PFSK-1 (cell line): Measurements from ENCODE around the gene RASAL3.

Source experiments
- FOXP2 ChIP-seq: optimal IDR thresholded peaks from 2 replicates; pipeline ENCODE3; 2011; ENCODE audit warnings: borderline replicate concordance, control low read depth, inconsistent platforms; ENCODE audit not compliant: insufficient read depth; ENCODE audit errors: extremely low read length, extremely low read depth
- POLR2AphosphoS5 ChIP-seq: IDR thresholded peaks from 2 replicates; pipeline ENCODE4 v1.6.1; 2012; ENCODE audit warnings: low read depth, mild to moderate bottlenecking, control low read depth, low read length, moderate library complexity
- TAF1 ChIP-seq: IDR thresholded peaks from 2 replicates; pipeline ENCODE4 v1.6.1; 2012; ENCODE audit warnings: low read length, control low read depth, borderline replicate concordance; ENCODE audit not compliant: insufficient read depth
- TF ChIP-seq, protein P1 (sequence below), 2 experiments: IDR thresholded peaks; 2 replicates each; pipeline versions ENCODE4 v1.6.1 to v1.8.0; 2011 to 2012; ENCODE audit warnings: low read depth in 2 of 2, low read length in 2 of 2, control low read depth in 1 of 2, inconsistent platforms in 1 of 2, mild to moderate bottlenecking in 1 of 2, moderate library complexity in 1 of 2; ENCODE audit not compliant: insufficient read depth in 1 of 2

DNA sequence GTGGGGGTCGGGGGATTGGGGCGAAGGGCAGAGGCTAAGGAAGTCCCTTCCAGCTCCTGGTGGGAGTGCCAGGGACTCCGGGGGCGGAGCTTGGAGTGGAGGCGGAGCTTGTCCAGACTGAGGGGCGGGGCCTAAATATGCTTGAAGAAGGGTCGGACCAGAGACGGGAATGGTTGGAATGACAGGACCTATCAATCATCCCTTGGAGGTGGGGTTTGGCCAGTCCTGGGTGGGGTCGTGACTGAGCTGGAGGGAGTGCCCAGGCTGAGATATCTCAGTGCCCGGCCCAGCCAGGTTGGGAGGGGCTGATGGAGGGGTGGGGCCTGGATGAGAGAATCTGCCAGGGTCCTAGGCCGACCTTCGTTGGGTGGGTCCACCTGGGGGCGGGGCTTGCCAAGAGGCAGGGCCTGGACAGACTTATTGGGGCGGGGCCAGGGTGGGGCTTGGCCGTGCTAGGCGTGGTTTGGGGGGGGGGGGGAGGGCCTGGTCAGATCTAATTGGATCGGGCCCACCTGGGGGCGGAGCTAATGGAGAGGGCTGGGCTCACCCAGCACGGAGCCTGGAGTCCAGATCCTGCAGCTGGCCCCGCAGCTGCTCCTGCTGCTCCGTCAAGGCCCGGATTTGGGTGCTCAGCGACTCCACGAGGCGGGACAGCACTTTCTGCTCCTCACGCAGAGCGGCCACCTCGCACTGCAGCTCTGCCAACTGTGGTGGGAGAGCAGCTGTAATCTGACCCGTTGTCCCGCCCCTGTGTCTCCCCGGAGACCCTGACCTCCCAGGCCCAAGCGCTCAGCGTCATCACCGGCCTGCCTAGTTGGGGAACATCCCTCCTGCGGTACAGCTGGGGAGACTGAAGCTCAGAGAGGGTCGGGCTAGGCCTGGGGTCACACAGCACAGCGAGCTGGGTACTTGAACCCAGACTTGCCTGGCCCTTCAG is 12.0 kb downstream of the RASAL3 start:
- no peak for TF ChIP-seq POLR2AphosphoS5
- no peak for TF ChIP-seq TAF1
- TF ChIP-seq, protein P1, sequence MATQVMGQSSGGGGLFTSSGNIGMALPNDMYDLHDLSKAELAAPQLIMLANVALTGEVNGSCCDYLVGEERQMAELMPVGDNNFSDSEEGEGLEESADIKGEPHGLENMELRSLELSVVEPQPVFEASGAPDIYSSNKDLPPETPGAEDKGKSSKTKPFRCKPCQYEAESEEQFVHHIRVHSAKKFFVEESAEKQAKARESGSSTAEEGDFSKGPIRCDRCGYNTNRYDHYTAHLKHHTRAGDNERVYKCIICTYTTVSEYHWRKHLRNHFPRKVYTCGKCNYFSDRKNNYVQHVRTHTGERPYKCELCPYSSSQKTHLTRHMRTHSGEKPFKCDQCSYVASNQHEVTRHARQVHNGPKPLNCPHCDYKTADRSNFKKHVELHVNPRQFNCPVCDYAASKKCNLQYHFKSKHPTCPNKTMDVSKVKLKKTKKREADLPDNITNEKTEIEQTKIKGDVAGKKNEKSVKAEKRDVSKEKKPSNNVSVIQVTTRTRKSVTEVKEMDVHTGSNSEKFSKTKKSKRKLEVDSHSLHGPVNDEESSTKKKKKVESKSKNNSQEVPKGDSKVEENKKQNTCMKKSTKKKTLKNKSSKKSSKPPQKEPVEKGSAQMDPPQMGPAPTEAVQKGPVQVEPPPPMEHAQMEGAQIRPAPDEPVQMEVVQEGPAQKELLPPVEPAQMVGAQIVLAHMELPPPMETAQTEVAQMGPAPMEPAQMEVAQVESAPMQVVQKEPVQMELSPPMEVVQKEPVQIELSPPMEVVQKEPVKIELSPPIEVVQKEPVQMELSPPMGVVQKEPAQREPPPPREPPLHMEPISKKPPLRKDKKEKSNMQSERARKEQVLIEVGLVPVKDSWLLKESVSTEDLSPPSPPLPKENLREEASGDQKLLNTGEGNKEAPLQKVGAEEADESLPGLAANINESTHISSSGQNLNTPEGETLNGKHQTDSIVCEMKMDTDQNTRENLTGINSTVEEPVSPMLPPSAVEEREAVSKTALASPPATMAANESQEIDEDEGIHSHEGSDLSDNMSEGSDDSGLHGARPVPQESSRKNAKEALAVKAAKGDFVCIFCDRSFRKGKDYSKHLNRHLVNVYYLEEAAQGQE (IDR thresholded peaks at IDR 0.05; ENCODE audit: insufficient read depth in 1 of 2, low read depth in 2 of 2, low read length in 2 of 2), result no peak
- no peak for TF ChIP-seq FOXP2
